Measurements from ENCODE around the gene SPOCK1.

The SPOCK1 gene

GRCh38 chr5:137072361-137073115, 426.6 kb downstream of the SPOCK1 start:
- TF ChIP-seq, protein P1, sequence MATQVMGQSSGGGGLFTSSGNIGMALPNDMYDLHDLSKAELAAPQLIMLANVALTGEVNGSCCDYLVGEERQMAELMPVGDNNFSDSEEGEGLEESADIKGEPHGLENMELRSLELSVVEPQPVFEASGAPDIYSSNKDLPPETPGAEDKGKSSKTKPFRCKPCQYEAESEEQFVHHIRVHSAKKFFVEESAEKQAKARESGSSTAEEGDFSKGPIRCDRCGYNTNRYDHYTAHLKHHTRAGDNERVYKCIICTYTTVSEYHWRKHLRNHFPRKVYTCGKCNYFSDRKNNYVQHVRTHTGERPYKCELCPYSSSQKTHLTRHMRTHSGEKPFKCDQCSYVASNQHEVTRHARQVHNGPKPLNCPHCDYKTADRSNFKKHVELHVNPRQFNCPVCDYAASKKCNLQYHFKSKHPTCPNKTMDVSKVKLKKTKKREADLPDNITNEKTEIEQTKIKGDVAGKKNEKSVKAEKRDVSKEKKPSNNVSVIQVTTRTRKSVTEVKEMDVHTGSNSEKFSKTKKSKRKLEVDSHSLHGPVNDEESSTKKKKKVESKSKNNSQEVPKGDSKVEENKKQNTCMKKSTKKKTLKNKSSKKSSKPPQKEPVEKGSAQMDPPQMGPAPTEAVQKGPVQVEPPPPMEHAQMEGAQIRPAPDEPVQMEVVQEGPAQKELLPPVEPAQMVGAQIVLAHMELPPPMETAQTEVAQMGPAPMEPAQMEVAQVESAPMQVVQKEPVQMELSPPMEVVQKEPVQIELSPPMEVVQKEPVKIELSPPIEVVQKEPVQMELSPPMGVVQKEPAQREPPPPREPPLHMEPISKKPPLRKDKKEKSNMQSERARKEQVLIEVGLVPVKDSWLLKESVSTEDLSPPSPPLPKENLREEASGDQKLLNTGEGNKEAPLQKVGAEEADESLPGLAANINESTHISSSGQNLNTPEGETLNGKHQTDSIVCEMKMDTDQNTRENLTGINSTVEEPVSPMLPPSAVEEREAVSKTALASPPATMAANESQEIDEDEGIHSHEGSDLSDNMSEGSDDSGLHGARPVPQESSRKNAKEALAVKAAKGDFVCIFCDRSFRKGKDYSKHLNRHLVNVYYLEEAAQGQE (IDR thresholded peaks at IDR 0.05; ENCODE audit: insufficient read depth in 1 of 2, low read depth in 2 of 2, low read length in 2 of 2), result no peak
- TF ChIP-seq SIN3A (IDR thresholded peaks at IDR 0.05; ENCODE audit: borderline replicate concordance, insufficient read depth, low read length) (no peak), POLR2AphosphoS5 (IDR thresholded peaks at IDR 0.05; ENCODE audit: low read depth, low read length) (no peak), TAF1 (IDR thresholded peaks at IDR 0.05; ENCODE audit: borderline replicate concordance, insufficient read depth, low read length) (no peak), FOXP2 (optimal IDR thresholded peaks at IDR 0.05; ENCODE audit: borderline replicate concordance, extremely low read depth, extremely low read length, insufficient read depth) (no peak)

DNA sequence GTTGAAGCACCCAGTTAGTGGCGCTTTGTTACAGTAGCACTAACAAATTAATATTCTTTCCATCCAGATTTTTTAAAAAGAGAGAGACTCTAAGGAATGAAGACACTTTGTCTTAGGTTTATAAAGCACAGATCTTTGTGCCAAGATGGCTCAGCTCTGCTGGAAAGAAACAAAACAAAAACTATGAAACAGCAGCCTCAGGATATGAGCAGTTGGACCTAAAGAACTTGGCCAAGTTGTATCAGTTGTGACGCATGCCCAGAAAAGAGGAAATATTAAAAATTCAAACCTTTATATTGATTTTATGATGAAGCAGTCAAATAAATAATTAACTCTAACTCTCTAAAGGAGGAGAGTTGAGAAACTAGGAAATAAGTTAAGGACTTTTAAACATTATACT, 427.2 kb downstream of the SPOCK1 start:
- TF ChIP-seq SIN3A (IDR thresholded peaks at IDR 0.05; ENCODE audit: borderline replicate concordance, insufficient read depth, low read length), result no peak
- no peak for TF ChIP-seq FOXP2 (optimal IDR thresholded peaks at IDR 0.05; ENCODE audit: borderline replicate concordance, extremely low read depth, extremely low read length, insufficient read depth)
- no peak for TF ChIP-seq TAF1 (IDR thresholded peaks at IDR 0.05; ENCODE audit: borderline replicate concordance, insufficient read depth, low read length)
- no peak for TF ChIP-seq POLR2AphosphoS5 (IDR thresholded peaks at IDR 0.05; ENCODE audit: low read depth, low read length)
- TF ChIP-seq, protein P1 (IDR thresholded peaks at IDR 0.05; ENCODE audit: insufficient read depth in 1 of 2, low read depth in 2 of 2, low read length in 2 of 2), result no peak

GRCh38 chr5:137071526-137071925, 427.6 kb downstream of the SPOCK1 start:
- TF ChIP-seq POLR2AphosphoS5 (IDR thresholded peaks at IDR 0.05; ENCODE audit: low read depth, low read length), result no peak
- no peak for TF ChIP-seq SIN3A (IDR thresholded peaks at IDR 0.05; ENCODE audit: borderline replicate concordance, insufficient read depth, low read length)
- no peak for TF ChIP-seq TAF1 (IDR thresholded peaks at IDR 0.05; ENCODE audit: borderline replicate concordance, insufficient read depth, low read length)

DNA sequence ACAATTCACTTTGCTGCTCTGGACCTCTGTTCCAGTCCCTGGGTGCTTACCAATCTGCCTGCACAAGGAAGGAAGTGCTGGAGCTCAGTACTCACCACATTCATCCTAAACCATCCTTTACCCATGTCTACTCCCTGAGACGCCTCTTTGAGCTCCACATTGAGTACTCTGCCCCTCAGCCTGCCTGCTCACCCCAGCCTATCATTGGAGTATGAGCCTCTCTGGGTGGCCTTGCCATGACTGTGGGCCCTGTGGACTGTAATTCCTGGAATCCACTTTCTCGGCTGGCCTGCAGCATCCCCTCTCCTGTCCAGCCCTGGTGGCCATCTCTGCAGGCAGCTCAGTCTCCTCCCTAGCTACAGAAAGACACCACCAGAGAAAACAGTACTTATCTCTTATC, 428.6 kb downstream of the SPOCK1 start:
- no peak for TF ChIP-seq TAF1 (IDR thresholded peaks at IDR 0.05; ENCODE audit: borderline replicate concordance, insufficient read depth, low read length)
- no peak for TF ChIP-seq SIN3A (IDR thresholded peaks at IDR 0.05; ENCODE audit: borderline replicate concordance, insufficient read depth, low read length)
- no peak for TF ChIP-seq FOXP2 (optimal IDR thresholded peaks at IDR 0.05; ENCODE audit: borderline replicate concordance, extremely low read depth, extremely low read length, insufficient read depth)
- TF ChIP-seq POLR2AphosphoS5 (IDR thresholded peaks at IDR 0.05; ENCODE audit: low read depth, low read length), result no peak
- TF ChIP-seq, protein P1 (IDR thresholded peaks at IDR 0.05; ENCODE audit: insufficient read depth in 1 of 2, low read depth in 2 of 2, low read length in 2 of 2), result no peak

- TF ChIP-seq TAF1 (IDR thresholded peaks at IDR 0.05; ENCODE audit: borderline replicate concordance, insufficient read depth, low read length) (no peak), FOXP2 (optimal IDR thresholded peaks at IDR 0.05; ENCODE audit: borderline replicate concordance, extremely low read depth, extremely low read length, insufficient read depth) (no peak), POLR2AphosphoS5 (IDR thresholded peaks at IDR 0.05; ENCODE audit: low read depth, low read length) (no peak), SIN3A (IDR thresholded peaks at IDR 0.05; ENCODE audit: borderline replicate concordance, insufficient read depth, low read length) (no peak)
- TF ChIP-seq, protein P1 (IDR thresholded peaks at IDR 0.05; ENCODE audit: insufficient read depth in 1 of 2, low read depth in 2 of 2, low read length in 2 of 2), result no peak
Observed at GRCh38 chr5:137069358-137069757, 429.8 kb downstream of the SPOCK1 start.
